BLaER1 treated with 17β-estradiol and CSF1 and Interleukin-3, amounts not matched to agents 10 nM and 100 nM (cell line): Measurements from ENCODE around the gene SYTL3.

Experiments used
- H3K27ac ChIP-seq, 11 experiments: shearing (Covaris generic); formaldehyde crosslinking; 2 replicates each; pipeline ENCODE4 v1.8.1; 2022
- H3K27me3 ChIP-seq, 11 experiments: shearing (Covaris generic); formaldehyde crosslinking; 2 replicates each; pipeline ENCODE4 v1.8.1; 2022
- H3K36me3 ChIP-seq, 11 experiments: shearing (Covaris generic); formaldehyde crosslinking; 2 replicates each; pipeline ENCODE4 v1.8.1; 2022
- H3K4me1 ChIP-seq, 10 experiments: shearing (Covaris generic); formaldehyde crosslinking; 2 replicates each; pipeline ENCODE4 v1.8.1; 2022
- H3K4me2 ChIP-seq, 11 experiments: shearing (Covaris generic); formaldehyde crosslinking; 2 replicates each; pipeline ENCODE4 v1.8.1; 2022
- H3K4me3 ChIP-seq, 10 experiments: shearing (Covaris generic); formaldehyde crosslinking; 2 replicates each; pipeline ENCODE4 v1.8.1; 2022
- H3K9ac ChIP-seq, 11 experiments: shearing (Covaris generic); formaldehyde crosslinking; 2 replicates each; pipeline ENCODE4 v1.8.1; 2022
- H3K9me3 ChIP-seq, 11 experiments: shearing (Covaris generic); formaldehyde crosslinking; replicated peaks in 1 of 11; 2 replicates each; pipeline ENCODE4 v1.8.1; 2022
- H4K20me1 ChIP-seq, 11 experiments: shearing (Covaris generic); formaldehyde crosslinking; 2 replicates each; pipeline ENCODE4 v1.8.1; 2022
- Cebpa-rat ChIP-seq, 11 experiments: shearing (Covaris generic); IDR thresholded peaks; 2 replicates each; pipeline ENCODE4 v1.8.1; 2022

The SYTL3 gene

GRCh38 chr6:158798311-158798710 is 148.5 kb downstream of the SYTL3 start:
- no peak for TF ChIP-seq Cebpa-rat (IDR thresholded peaks at IDR 0.05)
- H3K4me3 ChIP-seq = no peak overlapping the region
- H3K9ac ChIP-seq = no peak overlapping the region
- peaks cover 0 to 15% (median 0%) of the 10 kb centered on the region in 11 experiments; a peak in 1 of 22 replicates for H3K9me3 ChIP-seq
- H3K4me2 ChIP-seq = peak overlapping the region; percentile 43 to 90 (median 79); a peak in 21 of 22 replicates
- no peaks in the 10 kb centered on the region for H3K27me3 ChIP-seq
- H3K4me1 ChIP-seq = peaks cover 62 to 92% (median 83%) of the 10 kb centered on the region in 10 experiments
- H4K20me1 ChIP-seq = peaks cover 32 to 100% (median 70%) of the 10 kb centered on the region in 11 experiments
- H3K27ac ChIP-seq = peak overlapping the region in 8 of 11 experiments; percentile 11 to 93 (median 32); a peak in 13 of 22 replicates
- peaks cover 0 to 83% (median 57%) of the 10 kb centered on the region in 11 experiments; a peak in 19 of 22 replicates for H3K36me3 ChIP-seq

GRCh38 chr6:158799051-158799792 is 149.4 kb downstream of the SYTL3 start:
- Histone ChIP-seq H3K27ac (peak overlapping the region in 9 of 11 experiments; percentile 11 to 93 (median 33); a peak in 14 of 22 replicates), H3K4me1 (peaks cover 65 to 89% (median 80%) of the 10 kb centered on the region in 10 experiments), H3K27me3 (no peaks in the 10 kb centered on the region), H3K4me2 (peak overlapping the region; percentile 18 to 90 (median 79); a peak in 21 of 22 replicates), H4K20me1 (peaks cover 22 to 98% (median 60%) of the 10 kb centered on the region in 11 experiments), H3K9me3 (peaks cover 0 to 15% (median 0%) of the 10 kb centered on the region in 11 experiments; a peak in 1 of 22 replicates), H3K9ac (peak overlapping the region in 2 of 11 experiments; percentile 1 to 19; a peak in 2 of 22 replicates), H3K4me3 (no peak overlapping the region), H3K36me3 (peaks cover 0 to 77% (median 53%) of the 10 kb centered on the region in 11 experiments; a peak in 19 of 22 replicates)
- no peak for TF ChIP-seq Cebpa-rat (IDR thresholded peaks at IDR 0.05)

GRCh38 chr6:158801655-158802294 is 151.9 kb downstream of the SYTL3 start:
- Histone ChIP-seq H3K4me1 (peaks cover 82 to 92% (median 88%) of the 10 kb centered on the region in 10 experiments), H3K9ac (peak overlapping the region in 8 of 11 experiments; percentile 31 to 81 (median 70); a peak in 11 of 22 replicates), H3K36me3 (peaks cover 0 to 62% (median 33%) of the 10 kb centered on the region in 11 experiments; a peak in 17 of 22 replicates), H3K27ac (peak overlapping the region in 9 of 11 experiments; percentile 76 to 97 (median 92); a peak in 18 of 22 replicates), H3K9me3 (no peaks in the 10 kb centered on the region), H3K4me2 (peak overlapping the region; percentile 38 to 90 (median 85)), H3K27me3 (no peaks in the 10 kb centered on the region), H4K20me1 (peaks cover 0 to 86% (median 37%) of the 10 kb centered on the region in 11 experiments; a peak in 15 of 22 replicates), H3K4me3 (peak overlapping the region in 1 of 10 experiments; percentile 2; a peak in 1 of 20 replicates)
- no peak for TF ChIP-seq Cebpa-rat (IDR thresholded peaks at IDR 0.05)

GRCh38 chr6:158803733-158804143 is 153.9 kb downstream of the SYTL3 start:
- Histone ChIP-seq H3K4me2 (peak overlapping the region; percentile 79 to 94 (median 85)), H3K36me3 (peaks cover 0 to 64% (median 39%) of the 10 kb centered on the region in 11 experiments; a peak in 20 of 22 replicates), H3K9me3 (no peaks in the 10 kb centered on the region; a peak in 1 of 22 replicates), H3K9ac (peak overlapping the region; percentile 52 to 87 (median 81); a peak in 21 of 22 replicates), H3K27ac (peak overlapping the region; percentile 33 to 97 (median 92); a peak in 21 of 22 replicates), H3K4me3 (peak overlapping the region; percentile 13 to 62 (median 53); a peak in 18 of 20 replicates), H3K27me3 (no peaks in the 10 kb centered on the region), H4K20me1 (peaks cover 0 to 83% (median 33%) of the 10 kb centered on the region in 11 experiments; a peak in 17 of 22 replicates), H3K4me1 (peaks cover 78 to 96% (median 94%) of the 10 kb centered on the region in 10 experiments)
- TF ChIP-seq Cebpa-rat (IDR thresholded peaks at IDR 0.05) = no peak

GRCh38 chr6:158804207-158804606 is 154.4 kb downstream of the SYTL3 start:
- Histone ChIP-seq H3K27ac (peak overlapping the region; percentile 33 to 97 (median 92); a peak in 21 of 22 replicates), H3K9me3 (no peaks in the 10 kb centered on the region; a peak in 1 of 22 replicates), H3K4me3 (peak overlapping the region; percentile 13 to 62 (median 53); a peak in 16 of 20 replicates), H4K20me1 (peaks cover 0 to 83% (median 33%) of the 10 kb centered on the region in 11 experiments; a peak in 17 of 22 replicates), H3K4me2 (peak overlapping the region; percentile 79 to 94 (median 85)), H3K9ac (peak overlapping the region; percentile 52 to 87 (median 81); a peak in 21 of 22 replicates), H3K27me3 (no peaks in the 10 kb centered on the region), H3K4me1 (peaks cover 78 to 96% (median 94%) of the 10 kb centered on the region in 10 experiments), H3K36me3 (peaks cover 0 to 62% (median 40%) of the 10 kb centered on the region in 11 experiments; a peak in 20 of 22 replicates)
- TF ChIP-seq Cebpa-rat (IDR thresholded peaks at IDR 0.05) = no peak

GRCh38 chr6:158805698-158806377 is 156.0 kb downstream of the SYTL3 start:
- peaks cover 0 to 60% (median 41%) of the 10 kb centered on the region in 11 experiments; a peak in 21 of 22 replicates for H3K36me3 ChIP-seq
- H3K9ac ChIP-seq = no peak overlapping the region; a peak in 2 of 22 replicates
- peaks cover 80 to 96% (median 94%) of the 10 kb centered on the region in 10 experiments for H3K4me1 ChIP-seq
- no peak for TF ChIP-seq Cebpa-rat (IDR thresholded peaks at IDR 0.05)
- peak overlapping the region; percentile 58 to 97 (median 83) for H3K4me2 ChIP-seq
- no peak overlapping the region; a peak in 1 of 20 replicates for H3K4me3 ChIP-seq
- no peaks in the 10 kb centered on the region; a peak in 1 of 22 replicates for H3K9me3 ChIP-seq
- H4K20me1 ChIP-seq = peaks cover 7 to 83% (median 37%) of the 10 kb centered on the region in 11 experiments; a peak in 20 of 22 replicates
- H3K27ac ChIP-seq = peak overlapping the region in 10 of 11 experiments; percentile 17 to 96 (median 72); a peak in 16 of 22 replicates
- H3K27me3 ChIP-seq = no peaks in the 10 kb centered on the region

- H3K36me3 ChIP-seq = peaks cover 0 to 67% (median 50%) of the 10 kb centered on the region in 11 experiments; a peak in 21 of 22 replicates
- peak overlapping the region; percentile 58 to 97 (median 88); a peak in 21 of 22 replicates for H3K4me2 ChIP-seq
- H3K4me3 ChIP-seq = no peak overlapping the region; a peak in 1 of 20 replicates
- H3K27me3 ChIP-seq = no peaks in the 10 kb centered on the region
- H3K9me3 ChIP-seq = no peaks in the 10 kb centered on the region; a peak in 1 of 22 replicates
- no peak for TF ChIP-seq Cebpa-rat (IDR thresholded peaks at IDR 0.05)
- H3K4me1 ChIP-seq = peaks cover 86 to 96% (median 94%) of the 10 kb centered on the region in 10 experiments
- H3K9ac ChIP-seq = peak overlapping the region in 2 of 11 experiments; percentile 43 to 55; a peak in 4 of 22 replicates
- H4K20me1 ChIP-seq = peaks cover 27 to 86% (median 52%) of the 10 kb centered on the region in 11 experiments
- H3K27ac ChIP-seq = peak overlapping the region in 8 of 11 experiments; percentile 62 to 96 (median 71); a peak in 14 of 22 replicates
Observed at GRCh38 chr6:158807515-158808441, 157.9 kb downstream of the SYTL3 start.
